ENCODE measurements around the gene PANK2.

DNA sequence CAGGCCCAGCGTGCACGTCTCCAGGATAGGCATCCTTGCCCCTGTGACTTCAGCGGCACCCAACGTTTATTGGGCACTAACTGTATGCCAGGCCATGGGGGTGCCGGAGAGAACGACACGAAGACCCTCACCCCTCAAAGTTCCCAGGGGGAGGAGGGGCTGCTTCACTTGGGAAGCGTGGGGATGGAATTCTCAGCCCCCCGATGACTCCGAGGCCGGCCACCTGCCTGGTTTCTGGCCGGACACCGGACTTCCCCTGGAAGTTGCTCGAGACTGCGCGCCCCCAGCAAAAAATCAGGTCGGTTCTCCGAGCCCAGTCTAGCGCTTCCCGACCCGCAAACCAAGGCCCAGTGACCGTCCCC, 42.8 kb upstream of the PANK2 start:
- TF ChIP-seq, protein P1, sequence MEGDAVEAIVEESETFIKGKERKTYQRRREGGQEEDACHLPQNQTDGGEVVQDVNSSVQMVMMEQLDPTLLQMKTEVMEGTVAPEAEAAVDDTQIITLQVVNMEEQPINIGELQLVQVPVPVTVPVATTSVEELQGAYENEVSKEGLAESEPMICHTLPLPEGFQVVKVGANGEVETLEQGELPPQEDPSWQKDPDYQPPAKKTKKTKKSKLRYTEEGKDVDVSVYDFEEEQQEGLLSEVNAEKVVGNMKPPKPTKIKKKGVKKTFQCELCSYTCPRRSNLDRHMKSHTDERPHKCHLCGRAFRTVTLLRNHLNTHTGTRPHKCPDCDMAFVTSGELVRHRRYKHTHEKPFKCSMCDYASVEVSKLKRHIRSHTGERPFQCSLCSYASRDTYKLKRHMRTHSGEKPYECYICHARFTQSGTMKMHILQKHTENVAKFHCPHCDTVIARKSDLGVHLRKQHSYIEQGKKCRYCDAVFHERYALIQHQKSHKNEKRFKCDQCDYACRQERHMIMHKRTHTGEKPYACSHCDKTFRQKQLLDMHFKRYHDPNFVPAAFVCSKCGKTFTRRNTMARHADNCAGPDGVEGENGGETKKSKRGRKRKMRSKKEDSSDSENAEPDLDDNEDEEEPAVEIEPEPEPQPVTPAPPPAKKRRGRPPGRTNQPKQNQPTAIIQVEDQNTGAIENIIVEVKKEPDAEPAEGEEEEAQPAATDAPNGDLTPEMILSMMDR (conservative IDR thresholded peaks at IDR 0.05), result no peak
- no peak for TF ChIP-seq ZFX (IDR thresholded peaks at IDR 0.05)
